Measurements from ENCODE around the gene SPACA7.
"Not testable (repeated sequence)": the region's sequence is repeated elsewhere in the genome, so short reads cannot be mapped to it uniquely, and the experiment has no call there.

The SPACA7 gene

GRCh38 chr13:112350300-112350699 is 25.9 kb upstream of the SPACA7 start:
- DNase-seq (ENCODE audit: low read depth) = no peak

- no peak for DNase-seq (ENCODE audit: low read depth)
Measured at GRCh38 chr13:112351825-112352224, 24.3 kb upstream of the SPACA7 start.

DNA sequence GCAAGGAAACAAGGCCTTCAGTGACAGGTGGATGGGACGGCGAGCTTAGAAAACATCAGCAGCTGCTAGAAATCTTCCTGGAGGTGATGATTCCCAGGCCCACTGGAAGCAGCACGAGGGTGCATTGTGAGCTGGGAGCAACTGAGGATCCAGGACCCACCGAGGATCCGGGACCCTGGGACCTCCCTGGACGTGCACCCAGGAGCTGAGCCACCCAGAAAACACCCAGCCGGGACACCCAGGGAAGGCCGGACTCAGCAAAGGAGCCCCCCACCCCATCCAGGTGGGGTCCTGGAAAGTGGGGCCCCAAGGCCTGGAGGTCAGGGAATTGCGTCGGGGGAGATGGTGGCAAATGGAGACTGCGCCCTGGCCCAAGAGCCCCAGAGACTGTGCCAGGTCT is 22.3 kb upstream of the SPACA7 start:
- no peak for DNase-seq (ENCODE audit: low read depth)

GRCh38 chr13:112354330-112355273 is 21.6 kb upstream of the SPACA7 start:
- DNase-seq (ENCODE audit: low read depth) = no peak

DNA sequence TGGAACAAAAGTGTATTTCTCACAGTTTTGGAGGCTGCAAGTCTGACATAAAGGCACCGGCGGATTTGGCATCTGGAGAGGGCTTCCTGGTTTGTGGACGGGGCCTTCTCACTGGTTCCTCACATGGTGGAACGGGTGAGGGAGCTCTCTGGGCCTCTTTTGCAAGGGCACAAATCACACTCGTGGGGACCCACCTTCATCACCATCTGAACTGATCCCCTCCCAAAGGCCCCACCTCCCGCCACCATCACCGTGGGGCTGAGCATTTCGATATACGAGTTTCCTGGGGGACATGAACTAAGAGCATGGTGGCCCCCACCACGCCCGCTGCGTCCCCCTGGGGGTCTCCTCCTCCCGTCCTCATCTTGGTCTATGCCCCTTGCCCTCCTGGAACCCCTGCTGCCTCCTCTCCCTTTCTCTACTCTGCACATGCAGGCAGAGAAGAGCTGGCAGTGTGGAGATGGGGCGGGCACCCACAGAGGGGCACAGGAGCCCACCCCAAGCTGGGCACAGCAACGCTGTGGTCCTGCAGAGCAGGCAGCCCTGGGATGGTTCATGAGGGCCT is 20.8 kb upstream of the SPACA7 start:
- no peak for DNase-seq (ENCODE audit: low read depth)

GRCh38 chr13:112356190-112356589 is 20.0 kb upstream of the SPACA7 start:
- DNase-seq (ENCODE audit: low read depth) = no peak

DNA sequence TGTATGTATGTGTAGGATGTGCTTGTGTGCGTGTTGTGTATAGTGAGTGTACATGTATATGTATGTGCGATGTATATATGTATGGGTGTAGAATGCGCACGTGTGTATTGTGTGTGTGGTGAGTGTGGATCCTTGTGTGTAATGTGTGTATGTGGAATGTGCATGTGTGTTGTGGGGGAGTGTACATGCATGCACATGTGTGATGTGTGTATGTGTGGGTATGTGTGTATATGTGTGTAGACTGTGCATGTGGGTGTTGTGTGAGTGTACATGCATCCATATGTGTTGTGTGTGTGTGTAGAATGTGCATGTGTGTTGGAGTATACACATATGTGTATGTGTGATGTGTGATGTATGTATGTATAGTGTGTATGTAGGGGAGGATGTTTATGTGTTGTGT is 18.0 kb upstream of the SPACA7 start:
- no peak for DNase-seq (ENCODE audit: low read depth)

- DNase-seq (ENCODE audit: low read depth) = no peak
Measured at GRCh38 chr13:112362021-112362420, 14.1 kb upstream of the SPACA7 start.

DNA sequence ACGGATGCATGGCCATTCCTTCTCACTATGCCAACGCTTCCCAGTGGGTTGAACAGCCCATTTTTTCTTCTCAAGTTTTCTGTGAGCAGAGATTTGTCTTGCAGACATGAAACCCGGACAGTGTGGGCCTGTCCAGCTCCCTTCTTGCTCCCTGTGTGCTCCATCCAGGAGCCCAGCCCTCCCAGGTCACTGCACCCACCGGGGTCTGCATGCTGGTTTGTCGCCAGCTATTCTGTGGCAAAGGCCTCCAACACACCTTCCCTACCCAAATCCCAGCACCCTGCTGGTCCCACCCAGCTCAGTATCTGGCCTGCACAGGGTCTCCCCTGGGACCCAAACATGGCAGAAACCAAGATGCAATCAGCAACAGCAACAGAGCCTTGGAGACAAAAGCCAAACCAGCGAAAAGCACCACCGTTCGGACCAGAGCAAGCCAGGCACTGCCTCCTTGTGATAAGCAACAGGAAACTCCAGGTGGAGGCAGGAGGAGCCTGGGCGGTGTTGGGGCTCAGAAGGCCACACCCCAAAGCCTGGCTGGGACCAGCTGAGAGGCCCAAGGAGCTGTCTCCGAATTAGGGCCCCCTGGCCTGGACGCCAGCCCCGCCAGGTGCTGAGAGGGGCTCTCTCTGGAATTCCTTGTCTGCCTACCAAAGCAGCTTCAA is 12.2 kb upstream of the SPACA7 start:
- no peak for DNase-seq (ENCODE audit: low read depth)

GRCh38 chr13:112366907-112367646 is 9.1 kb upstream of the SPACA7 start:
- no peak for DNase-seq (ENCODE audit: low read depth)

GRCh38 chr13:112368883-112369282 is 7.3 kb upstream of the SPACA7 start:
- DNase-seq (ENCODE audit: low read depth) = no peak

GRCh38 chr13:112370311-112370710 is 5.8 kb upstream of the SPACA7 start:
- no peak for DNase-seq (ENCODE audit: low read depth)

- no peak for DNase-seq (ENCODE audit: low read depth)
Measured at GRCh38 chr13:112374271-112374670, 1.9 kb upstream of the SPACA7 start.

GRCh38 chr13:112391746-112392145 is 15.6 kb downstream of the SPACA7 start:
- no peak for DNase-seq (ENCODE audit: low read depth)

DNA sequence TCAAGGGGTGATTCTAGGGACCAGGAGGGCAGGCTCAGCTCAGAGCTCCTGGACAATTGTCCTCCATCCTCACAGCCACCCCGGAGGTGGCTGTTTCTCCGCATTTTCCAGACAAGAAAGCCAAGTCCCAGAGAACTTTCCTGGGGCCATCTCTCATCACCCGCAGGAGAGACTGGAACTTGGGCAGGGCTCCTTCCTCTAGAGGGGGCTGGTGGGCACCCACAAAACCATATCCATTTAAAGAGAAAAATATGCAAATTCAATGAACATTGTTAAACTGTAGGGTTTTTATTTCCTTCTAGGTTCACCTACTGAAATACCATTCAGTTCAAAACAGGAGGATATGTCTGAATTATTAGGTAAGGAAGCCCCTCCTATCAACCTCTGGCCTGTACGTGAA is 16.6 kb downstream of the SPACA7 start:
- no peak for DNase-seq (ENCODE audit: low read depth)

DNA sequence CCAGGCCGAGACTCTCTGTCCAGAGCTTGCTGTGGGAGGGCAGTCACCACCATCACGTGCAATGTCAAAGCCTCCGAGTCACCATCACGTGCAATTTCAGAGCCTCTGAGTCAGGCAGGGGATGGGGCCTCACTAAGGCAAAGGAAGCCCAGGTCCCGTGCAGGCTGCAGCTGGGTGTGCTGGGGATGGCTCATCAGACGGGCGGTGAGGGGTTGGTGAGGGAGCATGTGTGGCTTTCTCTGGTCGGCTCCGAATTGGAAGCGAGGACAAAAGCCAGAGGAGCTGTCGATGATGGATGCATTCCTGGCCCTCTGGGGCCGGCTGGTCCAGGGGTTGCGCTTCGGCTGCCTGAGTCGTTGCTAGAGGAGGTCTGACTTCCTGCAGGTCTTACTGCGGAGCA is 18.9 kb downstream of the SPACA7 start:
- not testable (repeated sequence) for DNase-seq (ENCODE audit: low read depth)

DNA sequence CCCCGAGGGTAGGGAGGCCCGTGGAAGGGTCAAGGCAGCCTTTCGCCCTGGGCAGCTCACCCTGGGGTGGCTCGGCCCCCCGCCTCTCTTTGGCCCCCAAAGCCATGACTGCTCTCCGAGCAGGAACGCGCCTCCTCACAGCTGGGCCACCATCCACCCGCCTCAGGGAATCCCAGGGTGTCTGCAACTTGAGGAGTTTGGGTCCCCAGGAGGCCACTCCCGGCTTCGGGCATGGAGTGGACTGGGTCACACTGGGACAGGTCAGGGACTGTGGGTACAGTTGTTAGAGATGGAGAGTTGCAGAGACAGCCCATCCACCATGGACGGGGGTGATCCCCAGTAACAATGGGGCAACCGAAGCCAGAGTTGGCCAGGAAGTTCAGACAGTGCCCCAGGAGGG is 19.8 kb downstream of the SPACA7 start:
- DNase-seq (ENCODE audit: low read depth) = not testable (repeated sequence)

DNA sequence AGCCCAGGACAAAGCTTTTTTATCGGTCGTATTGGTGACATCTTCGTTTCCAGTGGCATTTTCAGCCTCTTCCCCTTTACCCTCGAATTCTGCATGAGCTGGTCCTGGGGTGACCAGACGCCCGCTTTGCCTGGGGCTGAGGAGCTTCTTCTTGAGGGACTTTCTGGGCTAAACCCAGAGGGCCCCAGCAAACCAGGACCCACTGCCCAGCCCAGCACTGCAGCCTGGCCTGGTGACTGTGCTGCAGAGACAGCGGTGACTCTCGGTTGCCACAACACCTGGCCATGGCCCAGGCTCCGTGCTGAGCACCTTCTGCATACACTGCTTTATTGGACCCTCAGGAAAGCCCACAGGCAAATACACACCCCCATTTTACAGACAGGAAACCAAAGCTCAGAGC is 21.0 kb downstream of the SPACA7 start:
- DNase-seq (ENCODE audit: low read depth) = no peak

DNA sequence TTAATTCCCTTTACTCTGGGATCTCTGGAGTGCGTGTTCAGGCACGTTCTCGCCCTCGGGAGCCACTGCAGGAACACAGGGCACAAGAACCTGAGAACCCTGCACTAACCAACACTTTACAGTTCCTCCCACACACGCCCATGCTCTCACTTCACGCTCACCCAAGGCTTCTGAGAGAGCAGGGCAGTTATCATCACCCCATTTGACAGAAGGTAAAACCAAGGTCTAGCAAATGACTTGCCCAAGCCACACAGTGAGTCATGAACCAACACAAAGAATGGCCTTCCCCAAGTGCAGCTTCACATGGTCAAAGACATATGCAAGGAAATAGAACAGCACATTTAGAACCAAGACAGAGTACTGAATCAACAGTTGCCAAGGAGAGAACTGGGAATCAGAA is 22.2 kb downstream of the SPACA7 start:
- not testable (repeated sequence) for DNase-seq (ENCODE audit: low read depth)

GRCh38 chr13:112409828-112410227 is 33.7 kb downstream of the SPACA7 start:
- DNase-seq (ENCODE audit: low read depth) = not testable (repeated sequence)

DNA sequence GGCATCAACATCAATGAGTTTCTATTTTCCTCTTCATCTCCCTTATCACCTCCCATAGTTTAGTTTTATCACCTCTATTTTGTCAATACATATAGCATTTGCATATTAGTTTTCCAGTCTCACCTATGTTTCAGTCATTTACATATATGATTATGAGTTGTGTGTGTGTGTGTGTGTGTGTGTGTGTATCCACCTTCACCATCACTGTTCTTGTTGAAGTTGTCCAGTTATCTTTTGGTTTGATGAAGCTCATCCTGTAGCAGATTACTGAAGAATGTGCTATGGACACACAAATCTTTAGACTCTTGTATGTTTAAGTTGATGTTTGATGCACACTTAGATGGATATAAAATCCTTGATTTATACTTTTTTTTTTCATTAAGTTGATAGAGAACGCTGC is 40.5 kb downstream of the SPACA7 start:
- DNase-seq (ENCODE audit: low read depth) = no peak

DNA sequence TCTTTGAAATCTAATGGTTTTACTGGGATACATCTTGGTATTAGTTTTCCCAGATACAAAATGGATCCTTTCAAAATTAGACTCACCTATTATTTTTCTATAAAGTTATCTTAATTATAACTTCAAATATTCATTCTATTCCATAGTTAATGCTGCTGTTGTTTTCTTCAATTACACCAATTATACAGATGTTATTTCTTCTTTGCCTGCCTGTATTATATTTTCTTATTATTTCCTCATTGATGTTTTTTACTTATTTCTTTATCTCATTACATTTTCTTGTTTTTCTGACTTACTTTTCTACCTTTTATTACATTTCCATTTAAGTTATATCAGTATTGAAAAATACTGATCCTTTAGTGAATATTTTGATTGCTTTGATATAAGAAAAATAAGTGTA is 40.9 kb downstream of the SPACA7 start:
- DNase-seq (ENCODE audit: low read depth) = no peak

All from stimulated activated CD8-positive, alpha-beta memory T cell treated with anti-CD3 and anti-CD28 coated beads, Interleukin-12 subunit alpha, Interleukin-12 subunit beta, amount 100 ng/mL, for 1 hour (primary cell).